Retinal pigment epithelial cell (primary cell): Measurements from ENCODE around the gene PCDH8.

ENCODE experiments used
- DNase-seq: peaks from one replicate; pipeline ENCODE4 v3.0.0-alpha.2; 2010; ENCODE audit warnings: low read depth
- H3K4me3 ChIP-seq: 2 replicates; pipeline ENCODE4 v1.5.1; 2011; ENCODE audit warnings: mild to moderate bottlenecking, low read length, control low read depth, moderate library complexity
- CTCF ChIP-seq: conservative IDR thresholded peaks from 2 replicates; pipeline ENCODE4 v1.5.1; 2011; ENCODE audit warnings: low read depth, low read length, control low read depth, inconsistent platforms

PCDH8 gene

DNA sequence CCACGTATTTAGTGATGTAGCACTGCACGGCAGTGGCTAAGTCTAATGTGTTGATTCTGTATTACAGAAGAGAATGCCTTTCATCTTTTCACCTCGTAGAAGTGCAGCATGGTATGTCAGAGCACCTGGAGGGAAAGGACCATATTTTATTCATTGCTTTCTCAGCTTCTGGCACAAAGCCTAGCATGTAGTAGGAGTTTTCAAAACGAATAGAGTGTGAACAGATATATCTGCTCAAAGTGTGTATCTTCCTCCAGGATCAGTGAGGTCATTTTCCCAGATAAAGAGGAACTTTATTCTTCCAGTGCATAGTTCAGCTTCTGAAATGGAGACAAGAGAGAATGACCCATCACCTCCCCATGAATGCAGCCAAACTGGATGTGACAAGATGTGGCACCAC lies 21.2 kb upstream of the PCDH8 start:
- H3K4me3 ChIP-seq, result no peak overlapping the region
- DNase-seq, result no peak
- TF ChIP-seq CTCF, result no peak

DNA sequence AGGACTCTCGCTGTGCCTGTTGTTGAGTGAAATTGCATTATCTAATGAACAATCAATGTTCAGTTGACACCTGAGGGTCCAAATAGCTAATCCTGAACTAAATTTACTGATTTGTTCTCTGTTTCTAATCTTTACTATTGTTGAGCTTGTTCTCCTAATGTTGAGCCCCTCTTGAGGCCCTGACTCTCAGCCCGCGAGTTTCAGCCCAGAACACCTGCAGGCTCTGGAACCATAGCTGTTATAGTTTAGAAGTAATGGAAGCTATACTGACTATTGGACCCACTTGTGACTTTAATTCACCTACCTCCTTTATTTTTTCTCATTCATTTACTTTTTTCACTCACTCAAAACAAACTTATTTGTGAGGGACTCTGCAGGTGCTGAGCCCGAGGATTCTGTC lies 20.6 kb upstream of the PCDH8 start:
- no peak for TF ChIP-seq CTCF
- no peak overlapping the region for H3K4me3 ChIP-seq
- DNase-seq, result no peak

GRCh38 chr13:52868190-52868589 lies 19.8 kb upstream of the PCDH8 start:
- TF ChIP-seq CTCF, result no peak
- DNase-seq, result no peak
- H3K4me3 ChIP-seq, result no peak overlapping the region

DNA sequence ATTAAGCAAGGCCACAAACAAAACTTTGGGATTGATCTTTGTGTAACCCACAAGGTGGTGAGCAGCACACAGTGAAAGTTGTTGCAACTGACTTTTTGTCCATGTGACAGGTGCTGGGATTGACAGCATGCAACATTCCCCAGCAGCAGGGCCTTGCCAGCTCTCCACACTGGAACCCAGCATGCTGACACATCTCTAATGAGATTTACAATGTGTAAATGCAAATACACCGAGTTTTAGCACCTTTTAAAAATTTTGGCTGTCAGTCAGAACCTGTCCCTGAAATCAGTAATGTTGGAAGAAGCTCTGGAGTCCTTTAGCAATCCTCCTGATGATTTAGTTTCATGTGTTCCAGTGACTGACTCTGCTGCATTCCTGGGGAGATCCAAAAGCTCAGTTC lies 16.5 kb upstream of the PCDH8 start:
- H3K4me3 ChIP-seq, result no peak overlapping the region
- no peak for DNase-seq
- TF ChIP-seq CTCF, result no peak

- no peak for DNase-seq
- TF ChIP-seq CTCF, result peak; percentile 68
- no peak overlapping the region for H3K4me3 ChIP-seq
These were observed 14.1 kb upstream of the PCDH8 start for GRCh38 chr13:52862358-52863206.

DNA sequence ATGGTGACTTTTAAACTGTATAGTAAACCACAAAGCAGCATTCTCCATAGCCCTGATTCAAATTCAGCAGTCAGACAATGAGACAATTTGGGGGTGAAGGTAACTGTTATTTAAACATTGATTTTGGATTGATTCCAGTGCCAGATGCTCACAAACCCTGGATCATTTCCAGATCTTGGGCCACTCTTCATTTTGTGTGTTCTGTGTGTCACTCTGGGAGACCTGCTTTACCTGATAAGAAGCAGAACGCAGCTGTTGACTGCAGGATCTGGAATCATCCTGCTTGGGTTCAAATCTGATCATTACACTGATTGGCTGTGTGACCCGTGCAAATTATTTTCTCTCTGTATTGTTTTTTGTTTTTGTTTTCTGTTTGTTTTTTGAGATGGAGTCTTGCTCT lies 4.0 kb upstream of the PCDH8 start:
- DNase-seq, result no peak
- TF ChIP-seq CTCF, result no peak
- H3K4me3 ChIP-seq, result no peak overlapping the region
